GM23338 (cell line): ENCODE data around the gene ACSBG1. TPM values are rescaled to one million over a fixed set of nuclear protein-coding genes. Genes with fewer than 3 reads are reported as not detected.

ENCODE experiments used
- ATAC-seq: fragments of 200-7000 bp; cut with Tn5 transposase; 3 replicates; pipeline ENCODE4 v1.9.1; 2020
- DNase-seq: peaks from one replicate; pipeline ENCODE4 v3.0.0-alpha.2; 2015; ENCODE audit warnings: low spot score
- H2AFZ ChIP-seq: fragments of 200-600 bp; sonication (generic); 2 replicates; pipeline ENCODE4 v1.8.0; 2016; ENCODE audit warnings: antibody characterized with exemption, mild to moderate bottlenecking, moderate library complexity
- H3F3A ChIP-seq: fragments of 200-600 bp; sonication (generic); replicated peaks from 2 replicates; pipeline ENCODE4 v1.8.0; 2017; ENCODE audit warnings: antibody characterized with exemption, mixed run types, low read depth
- H3K27ac ChIP-seq: fragments of 200-600 bp; sonication (generic); 2 replicates; pipeline ENCODE4 v1.6.1; 2016; ENCODE audit warnings: low read depth
- H3K27me3 ChIP-seq: fragments of 200-600 bp; sonication (generic); 2 replicates; pipeline ENCODE4 v1.8.0; 2016; ENCODE audit warnings: mild to moderate bottlenecking, mixed run types, moderate library complexity; ENCODE audit not compliant: insufficient read depth
- H3K36me3 ChIP-seq: fragments of 200-600 bp; sonication (generic); 2 replicates; pipeline ENCODE4 v1.8.0; 2016; ENCODE audit warnings: mild to moderate bottlenecking; ENCODE audit not compliant: insufficient read depth
- H3K4me1 ChIP-seq: fragments of 200-600 bp; sonication (generic); 2 replicates; pipeline ENCODE4 v1.8.0; 2016; ENCODE audit warnings: mild to moderate bottlenecking, moderate library complexity; ENCODE audit not compliant: insufficient read depth
- H3K4me2 ChIP-seq: fragments of 200-600 bp; sonication (generic); 2 replicates; pipeline ENCODE4 v1.7.1; 2017; ENCODE audit warnings: mixed run types
- H3K4me3 ChIP-seq: fragments of 200-600 bp; sonication (generic); 2 replicates; pipeline ENCODE4 v1.6.1; 2016; ENCODE audit warnings: mixed run types
- H3K79me2 ChIP-seq: fragments of 200-600 bp; sonication (generic); replicated peaks from 2 replicates; pipeline ENCODE4 v1.8.0; 2017; ENCODE audit warnings: mild to moderate bottlenecking; ENCODE audit not compliant: insufficient read depth
- H3K9me2 ChIP-seq: fragments of 200-600 bp; sonication (generic); 2 replicates; pipeline ENCODE4 v1.8.0; 2017; ENCODE audit not compliant: insufficient read depth
- H4K20me1 ChIP-seq: fragments of 200-600 bp; sonication (generic); replicated peaks from 2 replicates; pipeline ENCODE4 v1.8.0; 2017; ENCODE audit warnings: mild to moderate bottlenecking; ENCODE audit not compliant: insufficient read depth
- H3K27ac Mint-ChIP-seq: 2 replicates; pipeline ENCODE4 v1.8.0; 2020; ENCODE audit warnings: inconsistent platforms, mild to moderate bottlenecking, moderate library complexity, mixed read lengths
- H3K27me3 Mint-ChIP-seq: 3 replicates; pipeline ENCODE4 v1.8.0; 2022; ENCODE audit warnings: low read depth, mild to moderate bottlenecking, moderate library complexity, mixed read lengths, inconsistent platforms; ENCODE audit not compliant: insufficient read depth, poor library complexity
- H3K36me3 Mint-ChIP-seq: 3 replicates; pipeline ENCODE4 v1.8.0; 2021; ENCODE audit warnings: low read depth, mild to moderate bottlenecking, inconsistent platforms, moderate library complexity, mixed read lengths
- H3K4me1 Mint-ChIP-seq: 3 replicates; pipeline ENCODE4 v1.8.0; 2020; ENCODE audit warnings: mild to moderate bottlenecking, inconsistent platforms, mixed read lengths
- H3K4me3 Mint-ChIP-seq: 3 replicates; pipeline ENCODE4 v1.8.0; 2021; ENCODE audit warnings: moderate library complexity, mild to moderate bottlenecking, inconsistent platforms, mixed read lengths
- H3K9me3 Mint-ChIP-seq: 3 replicates; pipeline ENCODE4 v1.8.0; 2020; ENCODE audit warnings: moderate library complexity, mild to moderate bottlenecking, inconsistent platforms, mixed read lengths
- CREB1 ChIP-seq: fragments of 250-450 bp; sonication (Bioruptor Pico); IDR thresholded peaks from 2 replicates; pipeline ENCODE4 v1.5.0; 2020; ENCODE audit warnings: low read depth, mild to moderate bottlenecking, moderate library complexity
- EZH2 ChIP-seq: fragments of 200-600 bp; sonication (generic); IDR thresholded peaks from one replicate; pipeline ENCODE4 v1.8.0; 2017; ENCODE audit warnings: antibody characterized with exemption, mild to moderate bottlenecking, low read depth; ENCODE audit not compliant: unreplicated experiment
- EZH2phosphoT487 ChIP-seq: fragments of 200-600 bp; sonication (generic); IDR thresholded peaks from one replicate; pipeline ENCODE4 v1.8.1; 2018; ENCODE audit warnings: antibody characterized with exemption; ENCODE audit not compliant: unreplicated experiment
- JUNB ChIP-seq: IDR thresholded peaks from one replicate; pipeline ENCODE4 v1.6.1; 2016; ENCODE audit warnings: antibody characterized with exemption; ENCODE audit not compliant: unreplicated experiment
- POLR2AphosphoS5 ChIP-seq: IDR thresholded peaks from 2 replicates; pipeline ENCODE4 v1.6.1; 2016; ENCODE audit warnings: antibody characterized with exemption, low read depth
- REST ChIP-seq: IDR thresholded peaks from one replicate; pipeline ENCODE4 v1.6.1; 2018; ENCODE audit warnings: antibody characterized with exemption; ENCODE audit not compliant: unreplicated experiment
- STAT1 ChIP-seq: IDR thresholded peaks from one replicate; pipeline ENCODE4 v1.6.1; 2016; ENCODE audit warnings: antibody characterized with exemption; ENCODE audit not compliant: unreplicated experiment
- ZNF114 ChIP-seq: fragments of 250-450 bp; sonication (Bioruptor Pico); IDR thresholded peaks from 2 replicates; pipeline ENCODE4 v1.5.0; 2020; ENCODE audit warnings: mild to moderate bottlenecking, moderate library complexity
- ZNF331 ChIP-seq: fragments of 250-450 bp; sonication (Bioruptor Pico); IDR thresholded peaks from 2 replicates; pipeline ENCODE4 v1.5.0; 2020; ENCODE audit warnings: low read depth, mild to moderate bottlenecking, moderate library complexity
- ZNF462 ChIP-seq: fragments of 250-450 bp; sonication (Bioruptor Pico); IDR thresholded peaks from 2 replicates; pipeline ENCODE4 v1.5.0; 2020; ENCODE audit warnings: mild to moderate bottlenecking, moderate library complexity
- polyA plus RNA-seq: library from polyadenylated mRNA; unstranded; fragments of >200 nt; fragmentation: Nextera tagmentation; extraction: Ambion mirVana; gene quantifications from 2 replicates; pipeline ENCODE4 v1.2.1, GENCODE V29; 2016
- total RNA-seq: library from RNA; depleted of rRNA; stranded (reverse); fragments of >200 nt; shearing (Covaris generic); gene quantifications from 2 replicates; pipeline ENCODE4 v1.2.3, GENCODE V29; 2014
- TF ChIP-seq, protein P1 (sequence below), 2 experiments: fragments of 200-600 bp in 1 of 2; sonication (generic) in 1 of 2; conservative IDR thresholded peaks; 2 replicates each; pipeline versions ENCODE4 v1.5.1 to v1.6.1; 2016 to 2017; ENCODE audit warnings: antibody characterized with exemption in 2 of 2, low read depth in 2 of 2, mild to moderate bottlenecking in 2 of 2, moderate library complexity in 1 of 2

Gene ACSBG1
- total and polyA plus RNA-seq, 2 experiments from 2014 or later = 1.9 to 10.0 TPM

DNA sequence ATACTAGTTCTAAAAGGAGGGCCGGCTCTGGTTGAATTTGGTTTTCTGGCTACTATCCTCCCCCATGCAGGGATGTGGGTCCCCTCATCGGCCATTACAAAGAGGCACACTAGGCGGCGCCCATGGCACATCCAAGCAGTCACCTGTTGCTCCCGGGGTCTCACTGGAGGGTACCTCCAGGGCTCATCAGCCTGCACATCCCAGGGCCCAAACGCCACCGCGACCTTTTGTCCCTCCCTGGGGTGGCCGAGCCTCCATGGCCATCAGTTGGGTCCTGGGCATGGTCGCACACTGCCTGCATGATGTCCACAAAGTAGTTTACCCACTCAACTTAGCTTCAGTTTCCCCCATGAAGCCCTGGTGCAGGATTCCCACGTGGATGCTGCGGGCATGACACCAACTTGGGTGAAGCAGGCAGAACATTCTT is 56.9 kb downstream of the ACSBG1 start (continued):
- TF ChIP-seq JUNB = no peak
- no peak for TF ChIP-seq POLR2AphosphoS5

- no peak overlapping the region for H3K27ac ChIP-seq
- Mint-ChIP-seq H3K27ac (no peak overlapping the region), H3K4me1 (no peaks in the 10 kb centered on the region; the same call in 2 of the 3 replicates), H3K4me3 (no peak overlapping the region), H3K27me3 (peaks cover 4% of the 10 kb centered on the region), H3K36me3 (peaks cover 21% of the 10 kb centered on the region), H3K9me3 (no peaks in the 10 kb centered on the region)
- H4K20me1 ChIP-seq = peaks cover 3% of the 10 kb centered on the region; the same call in 1 of the 2 replicates
- H3K9me2 ChIP-seq = no peaks in the 10 kb centered on the region
- TF ChIP-seq ZNF462 (CRISPR knock-in tag) (no peak), STAT1 (no peak), REST (no peak), POLR2AphosphoS5 (no peak), EZH2phosphoT487 (no peak), ZNF114 (CRISPR knock-in tag) (no peak), ZNF331 (CRISPR knock-in tag) (no peak), CREB1 (no peak), EZH2 (no peak)
- TF ChIP-seq, protein P1, sequence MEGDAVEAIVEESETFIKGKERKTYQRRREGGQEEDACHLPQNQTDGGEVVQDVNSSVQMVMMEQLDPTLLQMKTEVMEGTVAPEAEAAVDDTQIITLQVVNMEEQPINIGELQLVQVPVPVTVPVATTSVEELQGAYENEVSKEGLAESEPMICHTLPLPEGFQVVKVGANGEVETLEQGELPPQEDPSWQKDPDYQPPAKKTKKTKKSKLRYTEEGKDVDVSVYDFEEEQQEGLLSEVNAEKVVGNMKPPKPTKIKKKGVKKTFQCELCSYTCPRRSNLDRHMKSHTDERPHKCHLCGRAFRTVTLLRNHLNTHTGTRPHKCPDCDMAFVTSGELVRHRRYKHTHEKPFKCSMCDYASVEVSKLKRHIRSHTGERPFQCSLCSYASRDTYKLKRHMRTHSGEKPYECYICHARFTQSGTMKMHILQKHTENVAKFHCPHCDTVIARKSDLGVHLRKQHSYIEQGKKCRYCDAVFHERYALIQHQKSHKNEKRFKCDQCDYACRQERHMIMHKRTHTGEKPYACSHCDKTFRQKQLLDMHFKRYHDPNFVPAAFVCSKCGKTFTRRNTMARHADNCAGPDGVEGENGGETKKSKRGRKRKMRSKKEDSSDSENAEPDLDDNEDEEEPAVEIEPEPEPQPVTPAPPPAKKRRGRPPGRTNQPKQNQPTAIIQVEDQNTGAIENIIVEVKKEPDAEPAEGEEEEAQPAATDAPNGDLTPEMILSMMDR (conservative IDR thresholded peaks at IDR 0.05; ENCODE audit: low read depth in 2 of 2) = no peak
- ATAC-seq = no peak
- H3K27me3 ChIP-seq = no peaks in the 10 kb centered on the region
- no peak overlapping the region for H3K4me3 ChIP-seq
- no peak overlapping the region for H2AFZ ChIP-seq
- no peak overlapping the region for H3K4me2 ChIP-seq
- no peaks in the 10 kb centered on the region for H3K4me1 ChIP-seq
- DNase-seq = no peak
- H3K79me2 ChIP-seq = no peaks in the 10 kb centered on the region
- no peaks in the 10 kb centered on the region for H3F3A ChIP-seq
- peaks cover 8% of the 10 kb centered on the region; the same call in 1 of the 2 replicates for H3K36me3 ChIP-seq
Observed at GRCh38 chr15:78175330-78175729, 59.0 kb downstream of the ACSBG1 start.
